ENCODE data around the gene ATP2C2. TPM values are rescaled to one million over a fixed set of nuclear protein-coding genes. Genes with fewer than 3 reads are reported as not detected.

The ATP2C2 gene
- total and polyA plus RNA-seq, 2 of the 8 experiments (the other 6 are each of a cell fraction or from before 2014, with no cell fraction given) = 1.2 to 2.8 TPM

DNA sequence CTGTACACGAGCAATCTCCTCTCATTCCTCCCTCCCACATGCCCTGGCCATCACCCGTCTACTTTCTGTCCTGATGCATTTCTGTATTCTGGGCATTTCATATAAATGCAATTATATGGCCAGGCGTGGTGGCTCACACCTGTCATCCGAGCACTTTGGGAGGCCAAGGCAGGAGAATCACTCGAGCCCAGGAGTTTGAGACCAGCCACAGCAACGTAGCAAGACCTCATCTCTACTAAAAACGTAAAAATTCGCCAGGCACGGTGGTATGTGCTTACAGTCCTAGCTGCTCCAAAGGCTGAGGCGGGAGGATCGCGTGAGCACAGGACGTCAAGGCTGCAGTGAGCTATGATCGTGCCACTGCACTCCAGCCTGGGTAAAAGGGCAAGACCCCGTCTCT lies 131.3 kb downstream of the ATP2C2 start:
- WGBS, 2 experiments (ENCODE audit: extremely low coverage in 1 of 2, insufficient coverage in 1 of 2, insufficient read length in 1 of 2, insufficient replicate concordance in 2 of 2, low coverage in 1 of 2, low lambda C conversion rate in 2 of 2, missing lambda C conversion rate in 1 of 2) = 84% methylated on average over 15 of the region's 15 CpGs; no CpG with 5 or more reads in 1 of the 2 experiments
- no peak overlapping the region for H3K14ac ChIP-seq (ENCODE audit: insufficient read length)
- no peaks in the 10 kb centered on the region for H3K79me1 ChIP-seq (ENCODE audit: low read depth, low read length)
- no peak overlapping the region for H2BK20ac ChIP-seq (ENCODE audit: low read length)
- H2BK120ac ChIP-seq (replicated peaks; ENCODE audit: low read depth, low read length) = no peak overlapping the region
- no peak overlapping the region for H2BK12ac ChIP-seq (ENCODE audit: low read depth, low read length)
- DNase-seq (ENCODE audit: low read depth in 1 of 2, low spot score in 2 of 2) (no peak), FAIRE-seq (no peak)
- H2AK5ac ChIP-seq (ENCODE audit: low read depth, low read length) = no peak overlapping the region
- no peak overlapping the region for H3K9ac ChIP-seq (replicated peaks in 1 of 4; ENCODE audit: extremely low read depth in 1 of 4, low read depth in 3 of 4, low read length in 3 of 4)
- peaks cover 4% of the 10 kb centered on the region; the same call in 1 of the 2 replicates for H3K23me2 ChIP-seq (ENCODE audit: low read depth, low read length)
- peaks cover 0 to 2% of the 10 kb centered on the region in 2 experiments for H4K20me1 ChIP-seq (replicated peaks in 1 of 2; ENCODE audit: control insufficient read depth in 1 of 2, insufficient read depth in 2 of 2, low read length in 2 of 2)
- H4K8ac ChIP-seq (ENCODE audit: extremely low read depth, insufficient read depth, low read length) = no peak overlapping the region
- ChIA-PET POLR2A (ENCODE audit: partially characterized antibody) (no interaction called here), CTCF (ENCODE audit: partially characterized antibody) (interaction anchor here (1.0 kb wide), 1 partner anchor 434 kb away, joined by 3 read pairs; no protein-coding TSS in a partner anchor)
- H3K27ac ChIP-seq (ENCODE audit: low read depth, low read length) = no peak overlapping the region
- no peak overlapping the region for H3K4me3 ChIP-seq (ENCODE audit: extremely low read depth in 1 of 4, insufficient read depth in 2 of 4, low read depth in 3 of 4, low read length in 4 of 4)
- H3K27me3 ChIP-seq (replicated peaks in 1 of 4; ENCODE audit: control insufficient read depth in 3 of 4, extremely low read depth in 1 of 4, insufficient read depth in 3 of 4, low read length in 3 of 4) = no peaks in the 10 kb centered on the region
- H3K56ac ChIP-seq (replicated peaks; ENCODE audit: insufficient read length, low read depth, low read length) = no peak overlapping the region
- no peak overlapping the region for H3K18ac ChIP-seq (ENCODE audit: extremely low read depth, low read length)
- no peak overlapping the region for H3K4ac ChIP-seq (replicated peaks; ENCODE audit: insufficient read length, low read depth, low read length)
- H3K9me3 ChIP-seq (ENCODE audit: insufficient read depth in 2 of 2, low read depth in 1 of 2, low read length in 1 of 2) = no peaks in the 10 kb centered on the region
- H2BK15ac ChIP-seq (ENCODE audit: low read length) = no peak overlapping the region
- peaks cover 0 to 25% (median 17%) of the 10 kb centered on the region in 4 experiments; a peak in 4 of 8 replicates for H3K36me3 ChIP-seq (ENCODE audit: control insufficient read depth in 2 of 4, insufficient read depth in 4 of 4, low read length in 3 of 4)
- H3K79me2 ChIP-seq (ENCODE audit: control insufficient read depth in 1 of 2, insufficient read depth in 2 of 2, low read length in 2 of 2) = peaks cover 0 to 4% of the 10 kb centered on the region in 2 experiments; a peak in 1 of 4 replicates
- H4K91ac ChIP-seq (replicated peaks; ENCODE audit: insufficient read length, low read length) = no peak overlapping the region
- no peak overlapping the region for H3K23ac ChIP-seq (ENCODE audit: insufficient read length)
- H4K5ac ChIP-seq (ENCODE audit: insufficient read length, low read depth, low read length) = no peak overlapping the region
- no peak overlapping the region for H3K4me2 ChIP-seq (ENCODE audit: insufficient read depth in 1 of 2, low read depth in 2 of 2, low read length in 2 of 2)
- no peak overlapping the region for H2AFZ ChIP-seq (ENCODE audit: low read length)
- H2BK5ac ChIP-seq (ENCODE audit: low read depth, low read length) = no peak overlapping the region
- peaks cover 0 to 6% (median 4%) of the 10 kb centered on the region in 4 experiments; a peak in 5 of 7 replicates for H3K4me1 ChIP-seq (replicated peaks in 1 of 4; ENCODE audit: control insufficient read depth in 3 of 4, insufficient read depth in 4 of 4, low read length in 3 of 4)
- TF ChIP-seq RFX5 (IDR thresholded peaks at IDR 0.05; ENCODE audit: borderline replicate concordance, low read depth, low read length) (no peak), TAF7 (optimal IDR thresholded peaks at IDR 0.05; ENCODE audit: borderline replicate concordance, low read depth, low read length) (no peak), SUZ12 (IDR thresholded peaks at IDR 0.05; ENCODE audit: low read length) (no peak), PHF8 (conservative IDR thresholded peaks at IDR 0.05; ENCODE audit: low read depth, low read length) (no peak), BACH1 (IDR thresholded peaks at IDR 0.05; ENCODE audit: low read length) (no peak), TBP (IDR thresholded peaks at IDR 0.05; ENCODE audit: low read depth, low read length) (no peak), MAFK (IDR thresholded peaks at IDR 0.05; ENCODE audit: low read depth, low read length) (no peak), GTF2F1 (IDR thresholded peaks at IDR 0.05; ENCODE audit: borderline replicate concordance, low read depth, low read length) (no peak), RBBP5 (IDR thresholded peaks at IDR 0.05; ENCODE audit: borderline replicate concordance, low read depth, low read length) (no peak)
- TF ChIP-seq, protein P1, sequence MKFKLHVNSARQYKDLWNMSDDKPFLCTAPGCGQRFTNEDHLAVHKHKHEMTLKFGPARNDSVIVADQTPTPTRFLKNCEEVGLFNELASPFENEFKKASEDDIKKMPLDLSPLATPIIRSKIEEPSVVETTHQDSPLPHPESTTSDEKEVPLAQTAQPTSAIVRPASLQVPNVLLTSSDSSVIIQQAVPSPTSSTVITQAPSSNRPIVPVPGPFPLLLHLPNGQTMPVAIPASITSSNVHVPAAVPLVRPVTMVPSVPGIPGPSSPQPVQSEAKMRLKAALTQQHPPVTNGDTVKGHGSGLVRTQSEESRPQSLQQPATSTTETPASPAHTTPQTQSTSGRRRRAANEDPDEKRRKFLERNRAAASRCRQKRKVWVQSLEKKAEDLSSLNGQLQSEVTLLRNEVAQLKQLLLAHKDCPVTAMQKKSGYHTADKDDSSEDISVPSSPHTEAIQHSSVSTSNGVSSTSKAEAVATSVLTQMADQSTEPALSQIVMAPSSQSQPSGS (IDR thresholded peaks at IDR 0.05; ENCODE audit: low read length) = no peak
- TF ChIP-seq, protein P2, sequence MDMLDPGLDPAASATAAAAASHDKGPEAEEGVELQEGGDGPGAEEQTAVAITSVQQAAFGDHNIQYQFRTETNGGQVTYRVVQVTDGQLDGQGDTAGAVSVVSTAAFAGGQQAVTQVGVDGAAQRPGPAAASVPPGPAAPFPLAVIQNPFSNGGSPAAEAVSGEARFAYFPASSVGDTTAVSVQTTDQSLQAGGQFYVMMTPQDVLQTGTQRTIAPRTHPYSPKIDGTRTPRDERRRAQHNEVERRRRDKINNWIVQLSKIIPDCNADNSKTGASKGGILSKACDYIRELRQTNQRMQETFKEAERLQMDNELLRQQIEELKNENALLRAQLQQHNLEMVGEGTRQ (IDR thresholded peaks at IDR 0.05; ENCODE audit: low read length) = no peak

All from H1 (cell line).